ENCODE measurements around the gene SEMA4G. TPM values are rescaled to one million over a fixed set of nuclear protein-coding genes. Genes with fewer than 3 reads are reported as not detected.

Gene SEMA4G
- total and polyA plus RNA-seq, 2 of the 13 experiments (the other 11 are each of a cell fraction or from before 2014, with no cell fraction given) = 46.2 to 207 TPM

DNA sequence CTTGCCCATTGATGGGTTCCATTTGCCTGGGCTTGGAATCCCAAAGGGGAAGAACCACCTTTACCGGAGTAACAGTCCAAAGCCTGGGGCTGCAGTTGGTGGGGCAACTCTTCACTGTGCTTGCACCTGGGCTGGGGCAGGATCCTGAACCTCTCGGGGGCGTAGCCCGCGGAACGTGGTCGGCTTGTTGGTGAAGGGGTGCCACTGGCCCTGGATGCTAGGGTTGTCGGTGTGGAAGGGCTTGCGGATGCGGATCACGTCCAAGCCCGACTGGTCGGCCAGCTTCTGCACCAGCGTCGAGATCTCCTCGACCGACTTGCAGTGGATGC is 17.3 kb downstream of the SEMA4G start (continued):
- 0 out of 2 replicates have a peak, but pooled peaks have one; percentile 8 for TF ChIP-seq ARHGAP35 (CRISPR knock-in tag; IDR thresholded peaks at IDR 0.05; ENCODE audit: borderline replicate concordance)
- TF ChIP-seq TOE1 (CRISPR knock-in tag; IDR thresholded peaks at IDR 0.05) = no peak
- 0 out of 2 replicates have a peak, but pooled peaks have one; percentile 23 for TF ChIP-seq RXRB (CRISPR knock-in tag; IDR thresholded peaks at IDR 0.05; ENCODE audit: borderline replicate concordance)
- no peak for TF ChIP-seq CREM (IDR thresholded peaks at IDR 0.05)
- no peak for TF ChIP-seq CREM (CRISPR knock-in tag; IDR thresholded peaks at IDR 0.05)
- TF ChIP-seq ZNF367 (CRISPR knock-in tag; IDR thresholded peaks at IDR 0.05; ENCODE audit: borderline replicate concordance) = no peak
- TF ChIP-seq GPN1 (CRISPR knock-in tag; IDR thresholded peaks at IDR 0.05; ENCODE audit: borderline replicate concordance) = no peak
- peak; percentile 59; the same call in 1 of the 2 replicates for TF ChIP-seq HES4 (CRISPR knock-in tag; IDR thresholded peaks at IDR 0.05; ENCODE audit: borderline replicate concordance)
- TF ChIP-seq ZNF589 (CRISPR knock-in tag; conservative IDR thresholded peaks at IDR 0.05) = no peak
- TF ChIP-seq SIN3A (IDR thresholded peaks at IDR 0.05; ENCODE audit: borderline replicate concordance, low read depth, low read length) = peak; percentile 38; the same call in 1 of the 2 replicates
- TF ChIP-seq ERF (CRISPR knock-in tag; IDR thresholded peaks at IDR 0.05) = no peak
- TF ChIP-seq MBD4 (IDR thresholded peaks at IDR 0.05; ENCODE audit: borderline replicate concordance, low read length) = 0 out of 2 replicates have a peak, but pooled peaks have one; percentile 76
- TF ChIP-seq, protein P1, sequence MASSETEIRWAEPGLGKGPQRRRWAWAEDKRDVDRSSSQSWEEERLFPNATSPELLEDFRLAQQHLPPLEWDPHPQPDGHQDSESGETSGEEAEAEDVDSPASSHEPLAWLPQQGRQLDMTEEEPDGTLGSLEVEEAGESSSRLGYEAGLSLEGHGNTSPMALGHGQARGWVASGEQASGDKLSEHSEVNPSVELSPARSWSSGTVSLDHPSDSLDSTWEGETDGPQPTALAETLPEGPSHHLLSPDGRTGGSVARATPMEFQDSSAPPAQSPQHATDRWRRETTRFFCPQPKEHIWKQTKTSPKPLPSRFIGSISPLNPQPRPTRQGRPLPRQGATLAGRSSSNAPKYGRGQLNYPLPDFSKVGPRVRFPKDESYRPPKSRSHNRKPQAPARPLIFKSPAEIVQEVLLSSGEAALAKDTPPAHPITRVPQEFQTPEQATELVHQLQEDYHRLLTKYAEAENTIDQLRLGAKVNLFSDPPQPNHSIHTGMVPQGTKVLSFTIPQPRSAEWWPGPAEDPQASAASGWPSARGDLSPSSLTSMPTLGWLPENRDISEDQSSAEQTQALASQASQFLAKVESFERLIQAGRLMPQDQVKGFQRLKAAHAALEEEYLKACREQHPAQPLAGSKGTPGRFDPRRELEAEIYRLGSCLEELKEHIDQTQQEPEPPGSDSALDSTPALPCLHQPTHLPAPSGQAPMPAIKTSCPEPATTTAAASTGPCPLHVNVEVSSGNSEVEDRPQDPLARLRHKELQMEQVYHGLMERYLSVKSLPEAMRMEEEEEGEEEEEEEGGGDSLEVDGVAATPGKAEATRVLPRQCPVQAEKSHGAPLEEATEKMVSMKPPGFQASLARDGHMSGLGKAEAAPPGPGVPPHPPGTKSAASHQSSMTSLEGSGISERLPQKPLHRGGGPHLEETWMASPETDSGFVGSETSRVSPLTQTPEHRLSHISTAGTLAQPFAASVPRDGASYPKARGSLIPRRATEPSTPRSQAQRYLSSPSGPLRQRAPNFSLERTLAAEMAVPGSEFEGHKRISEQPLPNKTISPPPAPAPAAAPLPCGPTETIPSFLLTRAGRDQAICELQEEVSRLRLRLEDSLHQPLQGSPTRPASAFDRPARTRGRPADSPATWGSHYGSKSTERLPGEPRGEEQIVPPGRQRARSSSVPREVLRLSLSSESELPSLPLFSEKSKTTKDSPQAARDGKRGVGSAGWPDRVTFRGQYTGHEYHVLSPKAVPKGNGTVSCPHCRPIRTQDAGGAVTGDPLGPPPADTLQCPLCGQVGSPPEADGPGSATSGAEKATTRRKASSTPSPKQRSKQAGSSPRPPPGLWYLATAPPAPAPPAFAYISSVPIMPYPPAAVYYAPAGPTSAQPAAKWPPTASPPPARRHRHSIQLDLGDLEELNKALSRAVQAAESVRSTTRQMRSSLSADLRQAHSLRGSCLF (CRISPR knock-in tag; IDR thresholded peaks at IDR 0.05; ENCODE audit: borderline replicate concordance) = no peak
- TF ChIP-seq MIER2 (CRISPR knock-in tag; IDR thresholded peaks at IDR 0.05) = 0 out of 2 replicates have a peak, but pooled peaks have one; percentile 5
- no peak for TF ChIP-seq ZNF839 (CRISPR knock-in tag; IDR thresholded peaks at IDR 0.05; ENCODE audit: borderline replicate concordance)
- TF ChIP-seq CHD2 (IDR thresholded peaks at IDR 0.05; ENCODE audit: low read depth, low read length) = no peak
- TF ChIP-seq HNRNPLL (IDR thresholded peaks at IDR 0.05; ENCODE audit: low read depth, low read length, poor library complexity, severe bottlenecking) = no peak
- TF ChIP-seq ZNF792 (CRISPR knock-in tag; IDR thresholded peaks at IDR 0.05) = peak; percentile 28; the same call in 1 of the 2 replicates
- TF ChIP-seq ZNF138 (CRISPR knock-in tag; IDR thresholded peaks at IDR 0.05; ENCODE audit: low read depth) = 0 out of 2 replicates have a peak, but pooled peaks have one; percentile 11
- no peak for TF ChIP-seq CC2D1A (CRISPR knock-in tag; IDR thresholded peaks at IDR 0.05)
- TF ChIP-seq BHLHE40 (IDR thresholded peaks at IDR 0.05; ENCODE audit: low read length) = no peak
- TF ChIP-seq, protein P2, sequence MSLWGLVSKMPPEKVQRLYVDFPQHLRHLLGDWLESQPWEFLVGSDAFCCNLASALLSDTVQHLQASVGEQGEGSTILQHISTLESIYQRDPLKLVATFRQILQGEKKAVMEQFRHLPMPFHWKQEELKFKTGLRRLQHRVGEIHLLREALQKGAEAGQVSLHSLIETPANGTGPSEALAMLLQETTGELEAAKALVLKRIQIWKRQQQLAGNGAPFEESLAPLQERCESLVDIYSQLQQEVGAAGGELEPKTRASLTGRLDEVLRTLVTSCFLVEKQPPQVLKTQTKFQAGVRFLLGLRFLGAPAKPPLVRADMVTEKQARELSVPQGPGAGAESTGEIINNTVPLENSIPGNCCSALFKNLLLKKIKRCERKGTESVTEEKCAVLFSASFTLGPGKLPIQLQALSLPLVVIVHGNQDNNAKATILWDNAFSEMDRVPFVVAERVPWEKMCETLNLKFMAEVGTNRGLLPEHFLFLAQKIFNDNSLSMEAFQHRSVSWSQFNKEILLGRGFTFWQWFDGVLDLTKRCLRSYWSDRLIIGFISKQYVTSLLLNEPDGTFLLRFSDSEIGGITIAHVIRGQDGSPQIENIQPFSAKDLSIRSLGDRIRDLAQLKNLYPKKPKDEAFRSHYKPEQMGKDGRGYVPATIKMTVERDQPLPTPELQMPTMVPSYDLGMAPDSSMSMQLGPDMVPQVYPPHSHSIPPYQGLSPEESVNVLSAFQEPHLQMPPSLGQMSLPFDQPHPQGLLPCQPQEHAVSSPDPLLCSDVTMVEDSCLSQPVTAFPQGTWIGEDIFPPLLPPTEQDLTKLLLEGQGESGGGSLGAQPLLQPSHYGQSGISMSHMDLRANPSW (CRISPR knock-in tag; IDR thresholded peaks at IDR 0.05; ENCODE audit: borderline replicate concordance) = no peak
- TF ChIP-seq PLRG1 (conservative IDR thresholded peaks at IDR 0.05) = no peak
- TF ChIP-seq TEAD2 (CRISPR knock-in tag; IDR thresholded peaks at IDR 0.05) = no peak
- TF ChIP-seq THYN1 (CRISPR knock-in tag; IDR thresholded peaks at IDR 0.05; ENCODE audit: borderline replicate concordance, low read depth) = 0 out of 2 replicates have a peak, but pooled peaks have one; percentile 39
- no peak for TF ChIP-seq RARG (CRISPR knock-in tag; IDR thresholded peaks at IDR 0.05; ENCODE audit: low read depth)
